Activated CD8-positive, alpha-beta memory T cell treated with anti-CD3 and anti-CD28 coated beads, Interleukin-2, amount 10 ng/mL, durations not matched to agents 7 days and 5 days (primary cell): ENCODE measurements around the gene CCDC171. TPM values are rescaled to one million over a fixed set of nuclear protein-coding genes. Genes with fewer than 3 reads are reported as not detected.

Experiments
- ATAC-seq: fragments of 150-1000 bp; cut with Tn5 transposase; one replicate; pipeline ENCODE4 v1.10.0; 2021; ENCODE audit warnings: moderate library complexity
- CTCF ChIA-PET: fragments of 350-600 bp; sonication (Branson Sonifier 250); formaldehyde crosslinking; loops from one replicate; lab custom pipeline; 2021; ENCODE audit warnings: antibody characterized with exemption; lab: Charles Lee
- DNase-seq: peaks from one replicate; pipeline ENCODE4 v3.0.0-alpha.2; 2020
- H3K27ac Mint-ChIP-seq: one replicate; pipeline ENCODE4 v1.8.0; 2021; ENCODE audit warnings: mild to moderate bottlenecking, mixed read lengths
- H3K27me3 Mint-ChIP-seq: one replicate; pipeline ENCODE4 v1.8.0; 2021; ENCODE audit warnings: mixed read lengths
- H3K36me3 Mint-ChIP-seq: one replicate; pipeline ENCODE4 v1.8.0; 2021; ENCODE audit warnings: mild to moderate bottlenecking, mixed read lengths
- H3K4me1 Mint-ChIP-seq: one replicate; pipeline ENCODE4 v1.8.0; 2021; ENCODE audit warnings: mixed read lengths
- H3K4me3 Mint-ChIP-seq: one replicate; pipeline ENCODE4 v1.8.0; 2021; ENCODE audit warnings: mild to moderate bottlenecking, moderate library complexity, mixed read lengths
- H3K9me3 Mint-ChIP-seq: one replicate; pipeline ENCODE4 v1.8.0; 2022; ENCODE audit warnings: low read depth, mixed read lengths
- total RNA-seq, 2 experiments: library from RNA; stranded (reverse); gene quantifications; one replicate each; pipeline ENCODE4 v1.2.3, GENCODE V29; 2021

Gene CCDC171
- total RNA-seq, 2 experiments from 2014 or later: 2.5 to 2.9 TPM

DNA sequence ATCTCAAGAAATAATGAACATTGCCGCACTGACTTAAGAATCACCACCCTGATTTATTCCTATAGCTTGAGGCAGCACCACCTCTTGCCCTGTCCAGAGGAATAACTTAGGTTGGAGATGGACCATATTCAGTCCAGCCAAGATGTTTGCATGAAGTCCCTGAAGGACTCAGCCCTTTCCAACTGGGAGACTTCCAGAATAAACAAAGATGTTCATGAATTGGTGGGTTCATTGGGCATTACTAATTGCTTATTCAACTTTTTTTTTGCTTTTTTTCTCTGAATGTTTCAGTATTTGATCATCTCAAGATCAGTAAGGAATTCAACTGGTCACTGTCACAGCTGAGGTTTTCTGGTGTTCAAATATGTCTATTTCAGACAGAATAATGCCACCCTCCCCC lies 470.6 kb downstream of the CCDC171 start:
- ATAC-seq (no peak), DNase-seq (no peak)
- H3K27me3 Mint-ChIP-seq: no peaks in the 10 kb centered on the region
- H3K36me3 Mint-ChIP-seq: no peaks in the 10 kb centered on the region
- CTCF ChIA-PET: no interaction called here
- H3K9me3 Mint-ChIP-seq: peaks cover 3% of the 10 kb centered on the region
- no peak overlapping the region for H3K27ac Mint-ChIP-seq
- no peak overlapping the region for H3K4me3 Mint-ChIP-seq
- H3K4me1 Mint-ChIP-seq: no peaks in the 10 kb centered on the region

Other genes starting within 250 kb of the CCDC171 start
- 10 to 100 TPM; 16.2 to 34.3 TPM for gene TTC39B, start 245.8 kb upstream of the CCDC171 start, total RNA-seq
- gene SNAPC3, start 130.2 kb upstream of the CCDC171 start, total RNA-seq: 10 to 100 TPM; 27.4 to 30.1 TPM
- 100 to 1,000 TPM in 1 of 2 experiments, 10 to 100 TPM in 1; 92.6 to 126 TPM for gene PSIP1, start 42.1 kb upstream of the CCDC171 start, total RNA-seq